H54 (cell line): ENCODE measurements around the gene SOCS1.

Experiments
- DNase-seq: peaks from one replicate; pipeline ENCODE4 v3.0.0; 2011; ENCODE audit warnings: low spot score, mixed read lengths; ENCODE audit not compliant: insufficient read length
- FAIRE-seq: peaks from 3 replicates; lab custom pipeline; 2011; peaks lifted over from hg19 to GRCh38; lab: Jason Lieb, UNC
- POLR2A ChIP-seq: IDR thresholded peaks from 2 replicates; pipeline ENCODE4 v1.6.1; 2011; ENCODE audit warnings: low read depth, mild to moderate bottlenecking, low read length

SOCS1 gene

GRCh38 chr16:11211061-11211976, 44.7 kb downstream of the SOCS1 start:
- no peak for TF ChIP-seq POLR2A
- no peak for FAIRE-seq
- DNase-seq = no peak

DNA sequence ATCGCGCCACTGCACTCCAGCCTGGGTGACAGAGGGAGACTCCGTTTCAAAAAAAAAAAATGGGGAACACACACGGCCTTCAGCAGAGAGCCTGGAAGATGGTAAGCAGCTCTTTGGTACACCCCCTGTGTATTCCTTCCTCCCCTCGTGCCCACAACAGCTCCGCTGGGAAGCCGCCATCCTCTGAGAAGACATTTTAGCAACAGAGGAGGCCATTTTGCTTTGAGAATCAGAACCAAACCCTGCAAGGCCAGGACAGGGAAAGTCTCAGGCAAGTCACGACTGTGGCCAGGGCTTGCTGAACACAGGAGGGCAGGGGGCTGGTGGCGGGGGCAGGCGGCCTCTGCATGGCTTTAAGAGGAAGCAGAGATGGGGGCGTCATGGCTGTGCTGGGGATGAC, 45.7 kb downstream of the SOCS1 start:
- FAIRE-seq (no peak), DNase-seq (no peak)
- no peak for TF ChIP-seq POLR2A

DNA sequence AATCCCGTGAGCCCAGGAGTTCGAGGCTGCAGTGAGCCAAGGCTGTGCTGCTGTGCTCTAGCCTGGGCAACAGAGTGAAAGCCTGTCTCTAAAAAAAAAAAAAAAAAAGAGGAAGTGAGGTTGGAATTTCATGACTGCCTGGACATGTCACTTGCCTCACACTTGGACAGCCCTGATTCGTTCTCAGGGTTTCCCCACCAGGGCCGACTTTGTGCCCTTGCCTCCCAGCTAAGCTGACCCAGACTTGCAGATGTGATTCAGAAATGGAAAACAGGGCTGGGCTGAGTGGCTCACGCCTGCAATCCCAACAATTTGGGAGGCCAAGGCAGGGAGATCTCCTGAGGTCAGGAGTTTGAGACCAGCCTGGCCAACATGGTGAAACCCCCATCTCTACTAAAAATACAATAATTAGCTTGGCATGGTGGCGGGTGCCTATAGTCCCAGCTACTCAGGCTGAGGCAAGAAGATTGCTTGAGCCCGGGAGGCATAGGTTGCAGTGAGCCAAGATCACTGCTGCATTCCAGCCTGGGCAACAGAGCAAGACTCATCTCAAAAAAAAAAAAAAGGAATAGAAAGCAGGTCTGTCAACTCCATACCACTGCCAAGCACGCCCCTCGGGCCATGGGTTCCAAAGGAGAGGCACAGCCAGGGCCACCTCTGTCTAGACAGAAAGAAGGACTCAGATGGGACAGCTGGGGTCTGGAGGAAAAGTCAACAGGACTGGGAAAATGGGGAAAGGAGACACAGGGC, 46.9 kb downstream of the SOCS1 start:
- FAIRE-seq = no peak
- no peak for DNase-seq
- no peak for TF ChIP-seq POLR2A

DNA sequence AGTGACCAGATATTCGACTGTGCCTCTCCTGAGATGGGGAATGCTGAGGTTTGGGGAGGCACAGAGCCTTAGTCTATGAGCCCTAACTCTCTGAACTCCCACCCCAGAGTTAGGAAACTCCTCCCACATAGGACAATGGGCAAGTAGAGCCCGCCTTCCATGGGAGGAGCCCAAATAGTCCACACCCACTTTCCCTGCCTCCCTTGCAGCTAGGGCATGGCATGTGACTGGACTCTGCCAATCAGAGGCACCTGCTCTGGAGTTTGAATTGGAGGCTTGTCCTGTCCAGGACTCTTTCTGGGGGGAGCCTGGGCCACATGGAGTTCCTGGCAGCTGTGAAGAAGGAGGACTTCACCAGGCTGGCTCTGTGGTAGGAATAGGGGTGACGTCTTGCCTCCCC, 48.4 kb downstream of the SOCS1 start:
- no peak for DNase-seq
- no peak for FAIRE-seq
- TF ChIP-seq POLR2A = no peak

DNA sequence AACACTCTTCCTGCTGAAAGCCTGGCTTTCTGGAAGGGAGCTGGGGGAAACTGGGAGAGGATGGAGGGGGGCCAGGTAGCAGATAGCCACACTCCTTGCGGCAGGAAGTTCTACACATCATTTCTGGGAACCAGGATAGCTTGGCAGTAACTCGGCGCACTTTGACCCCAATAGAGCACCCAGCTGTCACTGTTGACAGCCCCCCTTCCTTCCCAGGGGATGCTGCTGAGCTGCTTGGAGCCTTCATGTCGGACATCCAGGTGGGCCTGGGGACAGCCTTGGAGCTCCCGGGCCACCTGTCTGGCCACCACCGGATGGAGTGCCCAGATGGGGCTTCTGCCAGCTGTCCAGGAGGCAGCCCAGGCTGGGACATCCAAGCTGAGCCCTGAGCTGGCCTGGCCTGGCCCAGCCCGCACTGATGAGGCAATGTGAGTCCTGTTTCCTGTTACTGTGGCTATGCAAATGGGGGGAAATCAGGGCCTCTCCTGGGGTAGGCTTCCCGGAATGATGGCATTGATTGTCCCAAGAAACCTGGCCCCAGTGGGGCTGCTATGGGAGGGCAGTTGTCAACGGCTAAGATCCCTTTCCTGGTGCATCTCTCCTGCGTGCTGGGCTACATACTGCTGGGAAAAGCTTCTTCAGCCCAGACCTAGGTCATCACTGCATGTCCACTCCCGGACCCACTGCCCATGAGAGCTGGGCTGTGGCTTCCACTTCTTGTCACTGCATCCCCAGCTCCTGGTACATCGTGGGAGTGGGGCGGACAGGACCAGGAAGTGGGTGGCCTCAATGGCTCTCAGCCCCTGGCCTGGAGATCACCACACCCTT, 50.0 kb downstream of the SOCS1 start:
- FAIRE-seq = no peak
- no peak for DNase-seq
- TF ChIP-seq POLR2A = no peak

DNA sequence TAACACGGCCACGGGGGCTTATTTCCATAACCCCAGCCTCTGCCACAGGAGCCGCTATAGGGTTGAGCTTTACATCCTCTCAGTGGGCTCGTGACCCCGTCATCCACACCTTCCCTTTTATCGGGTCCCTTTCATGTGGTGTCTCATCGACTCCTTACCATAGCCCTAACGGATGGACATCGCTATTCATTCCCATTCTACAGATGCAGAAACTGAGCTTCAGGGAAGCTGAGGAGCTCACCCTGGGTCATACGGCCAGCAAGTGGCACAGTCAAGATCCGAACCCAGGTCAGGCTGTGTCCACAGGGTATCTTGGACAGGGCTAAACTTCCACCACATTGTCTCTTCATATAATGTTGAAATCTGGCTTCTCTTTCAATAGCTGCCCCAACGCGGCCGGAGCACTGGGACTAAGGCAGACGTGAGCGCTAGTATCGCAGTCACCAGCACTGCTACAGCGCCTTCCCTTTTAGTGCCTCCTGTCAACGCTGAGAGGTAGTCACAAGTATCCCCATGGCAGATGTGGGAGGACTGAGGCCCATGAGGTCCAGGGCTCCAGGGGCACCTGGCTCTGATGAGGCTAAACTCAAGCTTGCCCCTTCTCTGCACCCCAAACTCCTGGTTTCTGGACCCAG, 50.8 kb downstream of the SOCS1 start:
- TF ChIP-seq POLR2A = no peak
- FAIRE-seq (no peak), DNase-seq (no peak)

- DNase-seq (no peak), FAIRE-seq (no peak)
- TF ChIP-seq POLR2A = no peak
These were observed 51.4 kb downstream of the SOCS1 start for GRCh38 chr16:11204513-11205047.
